Measurements from ENCODE around the gene PRR15.

- no peak for TF ChIP-seq HINFP (CRISPR knock-in tag; IDR thresholded peaks at IDR 0.05; ENCODE audit: low read depth)
- no peak for TF ChIP-seq MBNL3 (CRISPR knock-in tag; conservative IDR thresholded peaks at IDR 0.05)
- TF ChIP-seq CTCF (CRISPR knock-in tag; IDR thresholded peaks at IDR 0.05), result no peak
- TF ChIP-seq ZNF709 (CRISPR knock-in tag; IDR thresholded peaks at IDR 0.05), result no peak
- TF ChIP-seq ATF1 (CRISPR knock-in tag; IDR thresholded peaks at IDR 0.05), result no peak
Observed at GRCh38 chr7:29604052-29604451, 40.4 kb downstream of the PRR15 start.
